K562 (cell line): ENCODE measurements around the gene UBR4. TPM values are rescaled to one million over a fixed set of nuclear protein-coding genes. Genes with fewer than 3 reads are reported as not detected.

Experiments
- CEBPG ChIP-seq, 3 experiments: fragments of 200-800 bp in 1 of 3; sonication (Bioruptor generic) in 1 of 3; sonication (generic) in 1 of 3; formaldehyde crosslinking in 1 of 3; IDR thresholded peaks in 2 of 3; conservative IDR thresholded peaks in 1 of 3; 2 replicates each; pipeline versions ENCODE4 v1.6.1 to v1.8.0; 2016 to 2022; ENCODE audit warnings: missing compliant biosample characterization in 2 of 3, missing genetic modification characterization in 2 of 3, mild to moderate bottlenecking in 1 of 3, missing genetic modification reagents in 1 of 3
- CREBBP ChIP-seq: IDR thresholded peaks from one replicate; pipeline ENCODE4 v1.6.1; 2012; ENCODE audit warnings: low read depth, mild to moderate bottlenecking, control low read depth, inconsistent platforms, low read length
- GABPB1 ChIP-seq: sonication (generic); formaldehyde crosslinking; IDR thresholded peaks from 2 replicates; pipeline ENCODE4 v1.8.0; 2022; ENCODE audit warnings: mild to moderate bottlenecking, missing genetic modification reagents
- HBP1 ChIP-seq: fragments of 450-650 bp; formaldehyde crosslinking; IDR thresholded peaks from 2 replicates; pipeline ENCODE4 v1.4.0; 2022; ENCODE audit warnings: missing genetic modification characterization
- HNRNPH1 ChIP-seq: fragments of 200-400 bp; formaldehyde crosslinking; optimal IDR thresholded peaks from 2 replicates; pipeline ENCODE3; 2017; ENCODE audit warnings: low read depth, mild to moderate bottlenecking, low read length, moderate library complexity
- KDM2B ChIP-seq: fragments of 250-450 bp; sonication (Bioruptor Pico); IDR thresholded peaks from 2 replicates; pipeline ENCODE4 v1.8.0; 2021; ENCODE audit warnings: mild to moderate bottlenecking, moderate library complexity
- KDM5B ChIP-seq: fragments of 200-600 bp; sonication (generic); IDR thresholded peaks from 2 replicates; pipeline ENCODE4 v1.6.1; 2012; ENCODE audit warnings: low read depth, mild to moderate bottlenecking, moderate library complexity, low read length, control low read depth, inconsistent platforms; ENCODE audit not compliant: insufficient replicate concordance
- KLF16 ChIP-seq: IDR thresholded peaks from 2 replicates; pipeline ENCODE4 v1.6.1; 2016; ENCODE audit warnings: antibody characterized with exemption
- RBM34 ChIP-seq: fragments of 200-400 bp; formaldehyde crosslinking; IDR thresholded peaks from 2 replicates; pipeline ENCODE4 v1.6.1; 2018; ENCODE audit warnings: low read length, borderline replicate concordance; ENCODE audit not compliant: insufficient read depth
- RERE ChIP-seq: sonication (generic); formaldehyde crosslinking; IDR thresholded peaks from 2 replicates; pipeline ENCODE4 v1.8.0; 2023; ENCODE audit warnings: missing genetic modification reagents, mild to moderate bottlenecking, borderline replicate concordance
- RNF2 ChIP-seq: sonication (generic); IDR thresholded peaks from 2 replicates; pipeline ENCODE4 v1.6.1; 2016
- SMAD1 ChIP-seq: fragments of 150-350 bp; IDR thresholded peaks from 2 replicates; pipeline ENCODE4 v1.6.1; 2014; ENCODE audit warnings: low read length, low read depth; ENCODE audit not compliant: partially characterized antibody
- SRSF1 ChIP-seq: fragments of 200-400 bp; formaldehyde crosslinking; IDR thresholded peaks from 2 replicates; pipeline ENCODE4 v1.6.1; 2017; ENCODE audit warnings: mild to moderate bottlenecking, low read depth, low read length, moderate library complexity
- XRCC3 ChIP-seq: fragments of 450-650 bp; IDR thresholded peaks from 2 replicates; pipeline ENCODE4 v1.6.1; 2017; ENCODE audit warnings: mild to moderate bottlenecking, moderate library complexity
- ZEB2 ChIP-seq: fragments of 450-650 bp; IDR thresholded peaks from 2 replicates; pipeline ENCODE4 v1.6.1; 2016
- polyA plus RNA-seq, 8 experiments: library from polyadenylated mRNA; depleted of rRNA in 4 of 8; stranded (reverse) in 5 of 8; unstranded in 3 of 8; fragments of >200 nt; fragmentation: Nextera tagmentation in 2 of 8; fragmentation: Illumina TruSeq in 1 of 8; extraction: Ambion mirVana in 2 of 8; extraction: Trizol in 1 of 8; gene quantifications; 2 replicates each; pipeline versions ENCODE4 v1.2.1 to v1.2.3, GENCODE V29; 2011 to 2014; ENCODE audit warnings: inconsistent platforms in 1 of 8, missing spikeins in 1 of 8
- total RNA-seq, 7 experiments: library from RNA; depleted of rRNA in 6 of 7; stranded (reverse); fragments of >200 nt in 6 of 7; fragmentation: Illumina TruSeq in 2 of 7; extraction: Trizol in 2 of 7; gene quantifications; 2 replicates each; pipeline versions ENCODE4 v1.2.1 to v1.2.3, GENCODE V29; 2011 to 2021; ENCODE audit warnings: low replicate concordance in 1 of 7
- TF ChIP-seq, protein P1 (sequence below): sonication (generic); formaldehyde crosslinking; IDR thresholded peaks from 2 replicates; pipeline ENCODE4 v1.8.0; 2022; ENCODE audit warnings: mild to moderate bottlenecking, missing genetic modification reagents, borderline replicate concordance

The UBR4 gene
- total and polyA plus RNA-seq, 9 of the 15 experiments (the other 6 are each of a cell fraction or from before 2014, with no cell fraction given), result 55.4 to 277 (median 123) TPM

- TF ChIP-seq RERE (CRISPR knock-in tag) (0 out of 2 replicates have a peak, but pooled peaks have one; percentile 1), GABPB1 (0 out of 2 replicates have a peak, but pooled peaks have one; percentile 41), CEBPG (CRISPR knock-in tag; IDR thresholded peaks at IDR 0.05) (peak; percentile 69; the same call in 1 of the 2 replicates), CEBPG (tag; conservative IDR thresholded peaks at IDR 0.05 in 1 of 2, IDR thresholded peaks at IDR 0.05 in 1 of 2) (peak; percentile 83 to 93), SRSF1 (no peak), SMAD1 (no peak), HNRNPH1 (no peak), KDM2B (no peak), RBM34 (no peak), CREBBP (no peak), ZEB2 (peak; percentile 28; the same call in 1 of the 2 replicates), HBP1 (peak; percentile 80), KLF16 (no peak), XRCC3 (no peak), RNF2 (no peak; the same call in 1 of the 2 replicates), KDM5B (no peak)
- TF ChIP-seq, protein P1, sequence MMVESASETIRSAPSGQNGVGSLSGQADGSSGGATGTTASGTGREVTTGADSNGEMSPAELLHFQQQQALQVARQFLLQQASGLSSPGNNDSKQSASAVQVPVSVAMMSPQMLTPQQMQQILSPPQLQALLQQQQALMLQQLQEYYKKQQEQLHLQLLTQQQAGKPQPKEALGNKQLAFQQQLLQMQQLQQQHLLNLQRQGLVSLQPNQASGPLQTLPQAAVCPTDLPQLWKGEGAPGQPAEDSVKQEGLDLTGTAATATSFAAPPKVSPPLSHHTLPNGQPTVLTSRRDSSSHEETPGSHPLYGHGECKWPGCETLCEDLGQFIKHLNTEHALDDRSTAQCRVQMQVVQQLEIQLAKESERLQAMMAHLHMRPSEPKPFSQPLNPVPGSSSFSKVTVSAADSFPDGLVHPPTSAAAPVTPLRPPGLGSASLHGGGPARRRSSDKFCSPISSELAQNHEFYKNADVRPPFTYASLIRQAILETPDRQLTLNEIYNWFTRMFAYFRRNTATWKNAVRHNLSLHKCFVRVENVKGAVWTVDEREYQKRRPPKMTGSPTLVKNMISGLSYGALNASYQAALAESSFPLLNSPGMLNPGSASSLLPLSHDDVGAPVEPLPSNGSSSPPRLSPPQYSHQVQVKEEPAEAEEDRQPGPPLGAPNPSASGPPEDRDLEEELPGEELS, result no peak
These were observed 128.7 kb downstream of the UBR4 start (continued) for GRCh38 chr1:19081218-19081893.
